ENCODE results near the gene MED13.

GRCh38 chr17:62109378-62109902 lies 44.4 kb upstream of the MED13 start:
- peak in 4 of 6 experiments; percentile 43 to 74 (median 63) for TF ChIP-seq CTCF (IDR thresholded peaks at IDR 0.05)
- TF ChIP-seq POLR2A (IDR thresholded peaks at IDR 0.05) = no peak

Measured in esophagus squamous epithelium (tissue), 4 donors.